Ascending aorta (tissue), 2 donors: ENCODE measurements around the gene A4GALT. TPM values are rescaled to one million over a fixed set of nuclear protein-coding genes. Genes with fewer than 3 reads are reported as not detected.

Experiments used
- DNase-seq, 2 donors: peaks; one replicate each; pipeline ENCODE4 v3.0.0-alpha.2; 2019; ENCODE audit warnings: low spot score in 2 of 2
- H3K27ac ChIP-seq, 2 donors: fragments of 200-600 bp; sonication (generic); one replicate each; pipeline ENCODE4 v1.5.1; 2016 to 2017; ENCODE audit warnings: mild to moderate bottlenecking in 1 of 2
- H3K27me3 ChIP-seq: fragments of 200-600 bp; sonication (generic); one replicate; pipeline ENCODE4 v1.5.1; 2017
- H3K36me3 ChIP-seq, 2 donors: fragments of 200-600 bp; sonication (generic); one replicate each; pipeline ENCODE4 v1.5.1; 2016
- H3K4me1 ChIP-seq, 2 donors: fragments of 200-600 bp; sonication (generic); one replicate each; pipeline ENCODE4 v1.5.1; 2016 to 2017; ENCODE audit warnings: mild to moderate bottlenecking in 1 of 2
- H3K4me3 ChIP-seq, 2 donors: fragments of 200-600 bp; sonication (generic); one replicate each; pipeline ENCODE4 v1.5.1; 2016 to 2017; ENCODE audit warnings: mild to moderate bottlenecking in 1 of 2
- H3K9me3 ChIP-seq, 2 donors: fragments of 200-600 bp; sonication (generic); one replicate each; pipeline ENCODE4 v1.5.1; 2016
- CTCF ChIP-seq, 3 experiments: fragments of 200-600 bp in 2 of 3; fragments of 450-650 bp in 1 of 3; sonication (generic) in 2 of 3; IDR thresholded peaks; one replicate each; pipeline ENCODE4 v1.5.1; 2016 to 2019; ENCODE audit warnings: antibody characterized with exemption in 3 of 3, mild to moderate bottlenecking in 1 of 3, moderate library complexity in 1 of 3
- intact Hi-C: fragments of 100-400 bp; cut with DNase I; formaldehyde crosslinking; loops from one replicate; pipeline ENCODE4 v1.15.1; 2023
- total RNA-seq: library from RNA; depleted of rRNA; stranded (reverse); fragments of >200 nt; gene quantifications from one replicate; pipeline ENCODE4 v1.1.0, GENCODE V29; 2016

Gene A4GALT
- total RNA-seq, 1 donor from 2014 or later, result 85.1 TPM

GRCh38 chr22:42719133-42719532, 1.5 kb downstream of the A4GALT start:
- intact Hi-C loops, result no loop called here
- Histone ChIP-seq H3K4me1 (peaks cover 0 to 13% of the 10 kb centered on the region in 2 donors), H3K36me3 (no peaks in the 10 kb centered on the region), H3K9me3 (no peaks in the 10 kb centered on the region), H3K27ac (peak overlapping the region; percentile 90), H3K27me3 (no peaks in the 10 kb centered on the region), H3K4me3 (peak overlapping the region; percentile 93)
- peak in 2 of 3 experiments; percentile 9 to 17 for TF ChIP-seq CTCF (IDR thresholded peaks at IDR 0.05)
- no peak for DNase-seq

- TF ChIP-seq CTCF (IDR thresholded peaks at IDR 0.05), result no peak
- H3K36me3 ChIP-seq, result no peaks in the 10 kb centered on the region
- intact Hi-C loops, result no loop called here
- no peak overlapping the region for H3K4me3 ChIP-seq
- H3K27me3 ChIP-seq, result no peaks in the 10 kb centered on the region
- no peaks in the 10 kb centered on the region for H3K9me3 ChIP-seq
- peak overlapping the region; percentile 2 to 54 for H3K27ac ChIP-seq
- no peak for DNase-seq
- H3K4me1 ChIP-seq, result peaks cover 0 to 18% of the 10 kb centered on the region in 2 donors
These were observed 3.3 kb downstream of the A4GALT start for GRCh38 chr22:42717197-42717928.

GRCh38 chr22:42716649-42717127, 4.0 kb downstream of the A4GALT start:
- no peak overlapping the region for H3K4me3 ChIP-seq
- TF ChIP-seq CTCF (IDR thresholded peaks at IDR 0.05), result no peak
- intact Hi-C loops, result no loop called here
- H3K36me3 ChIP-seq, result no peaks in the 10 kb centered on the region
- DNase-seq, result no peak
- no peaks in the 10 kb centered on the region for H3K27me3 ChIP-seq
- no peaks in the 10 kb centered on the region for H3K9me3 ChIP-seq
- peaks cover 0 to 22% of the 10 kb centered on the region in 2 donors for H3K4me1 ChIP-seq
- H3K27ac ChIP-seq, result peak overlapping the region; percentile 2 to 54

- Histone ChIP-seq H3K4me1 (peaks cover 0 to 22% of the 10 kb centered on the region in 2 donors), H3K27me3 (no peaks in the 10 kb centered on the region), H3K9me3 (no peaks in the 10 kb centered on the region), H3K27ac (no peak overlapping the region), H3K4me3 (no peak overlapping the region), H3K36me3 (no peaks in the 10 kb centered on the region)
- no peak for TF ChIP-seq CTCF (IDR thresholded peaks at IDR 0.05)
- no peak for DNase-seq
- intact Hi-C loops, result no loop called here
These were observed 4.4 kb downstream of the A4GALT start for GRCh38 chr22:42716221-42716620.

- Histone ChIP-seq H3K4me3 (no peak overlapping the region), H3K27ac (no peak overlapping the region), H3K36me3 (no peaks in the 10 kb centered on the region), H3K9me3 (peaks cover 0 to 5% of the 10 kb centered on the region in 2 donors), H3K4me1 (peaks cover 0 to 22% of the 10 kb centered on the region in 2 donors), H3K27me3 (no peaks in the 10 kb centered on the region)
- DNase-seq, result no peak
- TF ChIP-seq CTCF (IDR thresholded peaks at IDR 0.05), result no peak
- intact Hi-C loops, result no loop called here
These were observed 5.8 kb downstream of the A4GALT start for GRCh38 chr22:42714768-42715390.
